HL-60 (cell line): Measurements from ENCODE around the gene MYH14.

Experiments used
- TF ChIP-seq, protein P1 (sequence below): IDR thresholded peaks from 2 replicates; pipeline ENCODE4 v1.6.1; 2012; ENCODE audit warnings: low read depth; ENCODE audit not compliant: insufficient replicate concordance
- TF ChIP-seq, protein P2 (sequence below): IDR thresholded peaks from one replicate; pipeline ENCODE4 v1.5.1; 2011; ENCODE audit warnings: low read length, control low read depth, inconsistent platforms; ENCODE audit not compliant: insufficient read depth

DNA sequence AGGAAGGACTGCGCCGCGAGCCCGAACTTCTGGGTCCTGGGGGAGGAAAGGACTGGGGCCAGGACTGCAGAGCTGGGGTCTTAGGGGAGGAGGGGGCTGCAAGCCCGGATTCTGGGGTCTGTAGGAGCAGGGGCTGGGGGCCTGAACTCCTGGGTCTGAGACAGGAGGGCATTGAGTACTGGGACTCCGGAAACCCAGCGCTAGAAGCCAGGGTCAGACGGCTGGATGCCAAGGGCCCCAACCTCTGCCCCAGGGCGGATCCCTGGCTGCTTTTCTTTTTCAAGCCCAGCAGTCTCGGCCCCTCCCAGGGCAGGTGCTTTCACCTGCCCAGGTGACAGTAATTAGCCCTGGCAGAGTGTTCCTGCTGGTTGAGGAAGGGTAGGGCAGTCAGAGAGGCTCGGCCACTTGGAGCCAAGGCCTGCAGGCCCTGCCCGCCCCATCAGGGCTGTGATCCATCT, 2.3 kb downstream of the MYH14 start:
- TF ChIP-seq, protein P1, sequence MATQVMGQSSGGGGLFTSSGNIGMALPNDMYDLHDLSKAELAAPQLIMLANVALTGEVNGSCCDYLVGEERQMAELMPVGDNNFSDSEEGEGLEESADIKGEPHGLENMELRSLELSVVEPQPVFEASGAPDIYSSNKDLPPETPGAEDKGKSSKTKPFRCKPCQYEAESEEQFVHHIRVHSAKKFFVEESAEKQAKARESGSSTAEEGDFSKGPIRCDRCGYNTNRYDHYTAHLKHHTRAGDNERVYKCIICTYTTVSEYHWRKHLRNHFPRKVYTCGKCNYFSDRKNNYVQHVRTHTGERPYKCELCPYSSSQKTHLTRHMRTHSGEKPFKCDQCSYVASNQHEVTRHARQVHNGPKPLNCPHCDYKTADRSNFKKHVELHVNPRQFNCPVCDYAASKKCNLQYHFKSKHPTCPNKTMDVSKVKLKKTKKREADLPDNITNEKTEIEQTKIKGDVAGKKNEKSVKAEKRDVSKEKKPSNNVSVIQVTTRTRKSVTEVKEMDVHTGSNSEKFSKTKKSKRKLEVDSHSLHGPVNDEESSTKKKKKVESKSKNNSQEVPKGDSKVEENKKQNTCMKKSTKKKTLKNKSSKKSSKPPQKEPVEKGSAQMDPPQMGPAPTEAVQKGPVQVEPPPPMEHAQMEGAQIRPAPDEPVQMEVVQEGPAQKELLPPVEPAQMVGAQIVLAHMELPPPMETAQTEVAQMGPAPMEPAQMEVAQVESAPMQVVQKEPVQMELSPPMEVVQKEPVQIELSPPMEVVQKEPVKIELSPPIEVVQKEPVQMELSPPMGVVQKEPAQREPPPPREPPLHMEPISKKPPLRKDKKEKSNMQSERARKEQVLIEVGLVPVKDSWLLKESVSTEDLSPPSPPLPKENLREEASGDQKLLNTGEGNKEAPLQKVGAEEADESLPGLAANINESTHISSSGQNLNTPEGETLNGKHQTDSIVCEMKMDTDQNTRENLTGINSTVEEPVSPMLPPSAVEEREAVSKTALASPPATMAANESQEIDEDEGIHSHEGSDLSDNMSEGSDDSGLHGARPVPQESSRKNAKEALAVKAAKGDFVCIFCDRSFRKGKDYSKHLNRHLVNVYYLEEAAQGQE = no peak
- TF ChIP-seq, protein P2, sequence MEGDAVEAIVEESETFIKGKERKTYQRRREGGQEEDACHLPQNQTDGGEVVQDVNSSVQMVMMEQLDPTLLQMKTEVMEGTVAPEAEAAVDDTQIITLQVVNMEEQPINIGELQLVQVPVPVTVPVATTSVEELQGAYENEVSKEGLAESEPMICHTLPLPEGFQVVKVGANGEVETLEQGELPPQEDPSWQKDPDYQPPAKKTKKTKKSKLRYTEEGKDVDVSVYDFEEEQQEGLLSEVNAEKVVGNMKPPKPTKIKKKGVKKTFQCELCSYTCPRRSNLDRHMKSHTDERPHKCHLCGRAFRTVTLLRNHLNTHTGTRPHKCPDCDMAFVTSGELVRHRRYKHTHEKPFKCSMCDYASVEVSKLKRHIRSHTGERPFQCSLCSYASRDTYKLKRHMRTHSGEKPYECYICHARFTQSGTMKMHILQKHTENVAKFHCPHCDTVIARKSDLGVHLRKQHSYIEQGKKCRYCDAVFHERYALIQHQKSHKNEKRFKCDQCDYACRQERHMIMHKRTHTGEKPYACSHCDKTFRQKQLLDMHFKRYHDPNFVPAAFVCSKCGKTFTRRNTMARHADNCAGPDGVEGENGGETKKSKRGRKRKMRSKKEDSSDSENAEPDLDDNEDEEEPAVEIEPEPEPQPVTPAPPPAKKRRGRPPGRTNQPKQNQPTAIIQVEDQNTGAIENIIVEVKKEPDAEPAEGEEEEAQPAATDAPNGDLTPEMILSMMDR = no peak
